GM18870 (cell line): Measurements from ENCODE around the gene MAML3.
"Not testable (repeated sequence)": the region's sequence is repeated elsewhere in the genome, so short reads cannot be mapped to it uniquely, and the experiment has no call there.

Experiments used
- ATAC-seq: cut with Tn5 transposase; IDR thresholded peaks from one replicate; pipeline ENCODE4 v1.9.1; 2021; ENCODE audit warnings: moderate library complexity; ENCODE audit not compliant: unreplicated experiment

The MAML3 gene

GRCh38 chr4:139969635-139970266 lies 184.2 kb downstream of the MAML3 start:
- ATAC-seq, result no peak

- no peak for ATAC-seq
These were observed 185.2 kb downstream of the MAML3 start for GRCh38 chr4:139968831-139969230.

GRCh38 chr4:139966383-139966782 lies 187.6 kb downstream of the MAML3 start:
- no peak for ATAC-seq

- no peak for ATAC-seq
These were observed 188.2 kb downstream of the MAML3 start for GRCh38 chr4:139965789-139966188.

- no peak for ATAC-seq
These were observed 190.3 kb downstream of the MAML3 start for GRCh38 chr4:139963708-139964107.

- no peak for ATAC-seq
These were observed 191.8 kb downstream of the MAML3 start for GRCh38 chr4:139962130-139962684.

- ATAC-seq, result no peak
These were observed 192.5 kb downstream of the MAML3 start for GRCh38 chr4:139961344-139961946.

GRCh38 chr4:139959396-139959795 lies 194.6 kb downstream of the MAML3 start:
- ATAC-seq, result no peak

GRCh38 chr4:139958739-139959098 lies 195.3 kb downstream of the MAML3 start:
- no peak for ATAC-seq

GRCh38 chr4:139957986-139958738 lies 195.8 kb downstream of the MAML3 start:
- no peak for ATAC-seq

GRCh38 chr4:139957065-139957464 lies 196.9 kb downstream of the MAML3 start:
- no peak for ATAC-seq

GRCh38 chr4:139956507-139957017 lies 197.4 kb downstream of the MAML3 start:
- no peak for ATAC-seq

GRCh38 chr4:139955600-139955999 lies 198.4 kb downstream of the MAML3 start:
- ATAC-seq, result no peak

GRCh38 chr4:139954512-139954911 lies 199.5 kb downstream of the MAML3 start:
- no peak for ATAC-seq

GRCh38 chr4:139951021-139951420 lies 203.0 kb downstream of the MAML3 start:
- no peak for ATAC-seq

- ATAC-seq, result peak; percentile 90
These were observed 203.4 kb downstream of the MAML3 start for GRCh38 chr4:139950568-139950967.

GRCh38 chr4:139944916-139945315 lies 209.1 kb downstream of the MAML3 start:
- not testable (repeated sequence) for ATAC-seq

GRCh38 chr4:139943277-139943676 lies 210.7 kb downstream of the MAML3 start:
- ATAC-seq, result no peak

GRCh38 chr4:139942241-139942640 lies 211.7 kb downstream of the MAML3 start:
- no peak for ATAC-seq

- no peak for ATAC-seq
These were observed 213.4 kb downstream of the MAML3 start for GRCh38 chr4:139940600-139940999.

- ATAC-seq, result no peak
These were observed 215.6 kb downstream of the MAML3 start for GRCh38 chr4:139938414-139938813.

GRCh38 chr4:139935911-139936310 lies 218.1 kb downstream of the MAML3 start:
- ATAC-seq, result no peak
